HEK293 (cell line): ENCODE results near the gene ARHGAP32.

Experiments
- CTCF ChIA-PET: fragments of 350-600 bp; formaldehyde crosslinking; extraction: SDS; loops from one replicate; lab custom pipeline; 2021; ENCODE audit warnings: antibody characterized with exemption; lab: Yijun Ruan, JAX
- POLR2A ChIA-PET: fragments of 300-600 bp; formaldehyde crosslinking; extraction: SDS; loops from one replicate; lab custom pipeline; 2020; ENCODE audit warnings: antibody characterized with exemption, inconsistent platforms; lab: Yijun Ruan, JAX
- H3K27ac ChIP-seq: fragments of 200-500 bp; sonication (Bioruptor generic); 2 replicates; pipeline ENCODE4 v1.5.1; 2014; ENCODE audit warnings: low read depth, low read length, control low read depth, inconsistent platforms; ENCODE audit errors: extremely low read depth
- H3K36me3 ChIP-seq, 2 experiments: fragments of 200-500 bp in 1 of 2; sonication (Bioruptor generic) in 1 of 2; 1 replicate in 1 of 2; 2 replicates in 1 of 2; pipeline ENCODE4 v1.5.1; 2014 to 2017; ENCODE audit warnings: inconsistent platforms in 2 of 2, low read length in 2 of 2; ENCODE audit not compliant: control insufficient read depth in 2 of 2, insufficient read depth in 1 of 2
- H3K4me1 ChIP-seq: fragments of 200-500 bp; sonication (Bioruptor generic); 2 replicates; pipeline ENCODE4 v1.5.1; 2014; ENCODE audit warnings: mild to moderate bottlenecking, low read length, inconsistent platforms; ENCODE audit not compliant: control insufficient read depth, insufficient read depth
- H3K4me3 ChIP-seq: 2 replicates; pipeline ENCODE4 v1.5.1; 2011; ENCODE audit warnings: low read depth, mild to moderate bottlenecking, control low read depth, low read length, moderate library complexity
- H3K9me3 ChIP-seq: fragments of 200-500 bp; sonication (Bioruptor generic); 2 replicates; pipeline ENCODE4 v1.5.1; 2014; ENCODE audit warnings: low read depth, low read length, inconsistent platforms; ENCODE audit not compliant: control insufficient read depth, insufficient read depth
- PRDM4 ChIP-seq: fragments of 450-650 bp; formaldehyde crosslinking; IDR thresholded peaks from 2 replicates; pipeline ENCODE4 v1.5.1; 2017; ENCODE audit warnings: missing biosample characterization, missing genetic modification characterization
- YY1 ChIP-seq: fragments of 450-650 bp; formaldehyde crosslinking; IDR thresholded peaks from 2 replicates; pipeline ENCODE4 v1.5.1; 2018; ENCODE audit warnings: missing biosample characterization, missing genetic modification characterization
- ZNF114 ChIP-seq: fragments of 450-650 bp; formaldehyde crosslinking; IDR thresholded peaks from 2 replicates; pipeline ENCODE4 v1.5.0; 2017; ENCODE audit warnings: missing biosample characterization, missing genetic modification characterization
- ZNF155 ChIP-seq: fragments of 450-650 bp; formaldehyde crosslinking; IDR thresholded peaks from 2 replicates; pipeline ENCODE4 v1.5.1; 2016; ENCODE audit warnings: missing biosample characterization, missing genetic modification characterization
- ZNF174 ChIP-seq: fragments of 450-650 bp; formaldehyde crosslinking; IDR thresholded peaks from 2 replicates; pipeline ENCODE4 v1.5.0; 2017; ENCODE audit warnings: missing biosample characterization, mild to moderate bottlenecking, missing genetic modification characterization
- ZNF19 ChIP-seq: fragments of 450-650 bp; formaldehyde crosslinking; IDR thresholded peaks from 2 replicates; pipeline ENCODE4; 2016; ENCODE audit warnings: missing biosample characterization, missing genetic modification characterization, low read depth
- ZNF37A ChIP-seq: fragments of 450-650 bp; IDR thresholded peaks from 2 replicates; pipeline ENCODE4 v1.5.1; 2018; ENCODE audit warnings: missing biosample characterization, missing genetic modification characterization
- ZNF433 ChIP-seq: fragments of 450-650 bp; formaldehyde crosslinking; IDR thresholded peaks from 2 replicates; pipeline ENCODE4 v1.5.1; 2016; ENCODE audit warnings: missing biosample characterization, missing genetic modification characterization, low read depth
- ZNF488 ChIP-seq: fragments of 450-650 bp; formaldehyde crosslinking; IDR thresholded peaks from 2 replicates; pipeline ENCODE4 v1.5.1; 2016; ENCODE audit warnings: missing biosample characterization, missing genetic modification characterization
- ZNF530 ChIP-seq: fragments of 450-650 bp; formaldehyde crosslinking; IDR thresholded peaks from 2 replicates; pipeline ENCODE4 v1.5.1; 2016; ENCODE audit warnings: low read depth, missing biosample characterization, missing genetic modification characterization
- ZNF558 ChIP-seq: fragments of 450-650 bp; formaldehyde crosslinking; IDR thresholded peaks from 2 replicates; pipeline ENCODE4 v1.5.1; 2016; ENCODE audit warnings: missing biosample characterization, missing genetic modification characterization
- ZNF571 ChIP-seq: fragments of 450-650 bp; formaldehyde crosslinking; IDR thresholded peaks from 2 replicates; pipeline ENCODE4 v1.5.0; 2017; ENCODE audit warnings: missing biosample characterization, missing genetic modification characterization
- ZNF600 ChIP-seq: fragments of 450-650 bp; formaldehyde crosslinking; IDR thresholded peaks from 2 replicates; pipeline ENCODE4 v1.5.1; 2016; ENCODE audit warnings: missing biosample characterization, missing genetic modification characterization
- ZNF843 ChIP-seq: fragments of 450-650 bp; formaldehyde crosslinking; IDR thresholded peaks from 2 replicates; pipeline ENCODE4 v1.5.1; 2016; ENCODE audit warnings: missing biosample characterization, missing genetic modification characterization
- ZSCAN16 ChIP-seq: fragments of 450-650 bp; formaldehyde crosslinking; IDR thresholded peaks from 2 replicates; pipeline ENCODE4 v1.5.1; 2016; ENCODE audit warnings: missing biosample characterization, missing genetic modification characterization
- TF ChIP-seq, protein P1 (sequence below): fragments of 450-650 bp; formaldehyde crosslinking; IDR thresholded peaks from 2 replicates; pipeline ENCODE4 v1.5.1; 2016; ENCODE audit warnings: missing biosample characterization, missing genetic modification characterization
- TF ChIP-seq, protein P2 (sequence below): fragments of 450-650 bp; formaldehyde crosslinking; IDR thresholded peaks from 2 replicates; pipeline ENCODE4 v1.5.1; 2016; ENCODE audit warnings: missing biosample characterization, missing genetic modification characterization
- TF ChIP-seq, protein P3 (sequence below): fragments of 450-650 bp; formaldehyde crosslinking; IDR thresholded peaks from 2 replicates; pipeline ENCODE4 v1.5.1; 2016; ENCODE audit warnings: missing biosample characterization, missing genetic modification characterization
- TF ChIP-seq, protein P4 (sequence below): fragments of 450-650 bp; formaldehyde crosslinking; IDR thresholded peaks from 2 replicates; pipeline ENCODE4 v1.5.1; 2016; ENCODE audit warnings: missing biosample characterization, missing genetic modification characterization

ARHGAP32 gene

DNA sequence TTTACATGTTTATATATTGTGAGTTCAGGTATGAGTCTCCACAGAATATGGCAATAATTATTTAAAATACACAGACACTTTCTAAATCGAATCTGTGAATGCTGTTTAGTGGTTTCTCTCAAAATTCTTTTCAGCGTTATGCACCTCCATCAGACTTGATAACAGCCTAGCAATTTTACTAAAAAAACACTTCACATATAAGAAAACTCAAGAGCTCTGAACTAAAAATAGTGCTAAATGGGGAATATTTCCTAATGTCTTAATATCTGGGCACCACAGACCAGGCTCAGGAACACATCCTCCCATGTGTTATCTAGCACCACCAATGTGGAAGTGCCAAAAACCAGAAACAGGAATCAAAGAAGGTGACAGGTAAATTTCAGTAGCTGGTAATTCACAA is 47.9 kb downstream of the ARHGAP32 start:
- CTCF ChIA-PET, result interaction anchor here (0.7 kb wide), 1 partner anchor 170 kb away, joined by 3 read pairs; no protein-coding TSS in a partner anchor

More for the DNA sequence above, 47.9 kb downstream of the ARHGAP32 start:
- no peak overlapping the region for H3K4me3 ChIP-seq
- no peaks in the 10 kb centered on the region for H3K36me3 ChIP-seq
- no peak for TF ChIP-seq ZNF530 (tag by site-specific recombination)
- no peak for TF ChIP-seq ZNF488 (tag by site-specific recombination)
- TF ChIP-seq ZNF37A, result no peak
- TF ChIP-seq ZNF600 (tag by site-specific recombination), result no peak
- no peak for TF ChIP-seq PRDM4 (tag by site-specific recombination)
- TF ChIP-seq ZNF174, result no peak
- TF ChIP-seq, protein P1, sequence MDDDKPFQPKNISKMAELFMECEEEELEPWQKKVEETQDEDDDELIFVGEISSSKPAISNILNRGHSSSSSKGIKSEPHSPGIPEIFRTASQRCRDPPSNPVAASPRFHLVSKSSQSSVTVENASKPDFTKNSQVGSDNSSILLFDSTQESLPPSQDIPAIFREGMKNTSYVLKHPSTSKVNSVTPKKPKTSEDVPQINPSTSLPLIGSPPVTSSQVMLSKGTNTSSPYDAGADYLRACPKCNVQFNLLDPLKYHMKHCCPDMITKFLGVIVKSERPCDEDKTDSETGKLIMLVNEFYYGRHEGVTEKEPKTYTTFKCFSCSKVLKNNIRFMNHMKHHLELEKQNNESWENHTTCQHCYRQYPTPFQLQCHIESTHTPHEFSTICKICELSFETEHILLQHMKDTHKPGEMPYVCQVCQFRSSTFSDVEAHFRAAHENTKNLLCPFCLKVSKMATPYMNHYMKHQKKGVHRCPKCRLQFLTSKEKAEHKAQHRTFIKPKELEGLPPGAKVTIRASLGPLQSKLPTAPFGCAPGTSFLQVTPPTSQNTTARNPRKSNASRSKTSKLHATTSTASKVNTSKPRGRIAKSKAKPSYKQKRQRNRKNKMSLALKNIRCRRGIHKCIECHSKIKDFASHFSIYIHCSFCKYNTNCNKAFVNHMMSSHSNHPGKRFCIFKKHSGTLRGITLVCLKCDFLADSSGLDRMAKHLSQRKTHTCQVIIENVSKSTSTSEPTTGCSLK, result no peak
- no peak for TF ChIP-seq YY1 (tag by site-specific recombination)
- TF ChIP-seq ZNF19 (tag by site-specific recombination), result no peak
- no peak for TF ChIP-seq ZNF558 (tag by site-specific recombination)
- TF ChIP-seq, protein P2, sequence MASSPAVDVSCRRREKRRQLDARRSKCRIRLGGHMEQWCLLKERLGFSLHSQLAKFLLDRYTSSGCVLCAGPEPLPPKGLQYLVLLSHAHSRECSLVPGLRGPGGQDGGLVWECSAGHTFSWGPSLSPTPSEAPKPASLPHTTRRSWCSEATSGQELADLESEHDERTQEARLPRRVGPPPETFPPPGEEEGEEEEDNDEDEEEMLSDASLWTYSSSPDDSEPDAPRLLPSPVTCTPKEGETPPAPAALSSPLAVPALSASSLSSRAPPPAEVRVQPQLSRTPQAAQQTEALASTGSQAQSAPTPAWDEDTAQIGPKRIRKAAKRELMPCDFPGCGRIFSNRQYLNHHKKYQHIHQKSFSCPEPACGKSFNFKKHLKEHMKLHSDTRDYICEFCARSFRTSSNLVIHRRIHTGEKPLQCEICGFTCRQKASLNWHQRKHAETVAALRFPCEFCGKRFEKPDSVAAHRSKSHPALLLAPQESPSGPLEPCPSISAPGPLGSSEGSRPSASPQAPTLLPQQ (tag by site-specific recombination), result no peak
- no peak for TF ChIP-seq ZNF843 (tag by site-specific recombination)
- TF ChIP-seq ZNF571 (tag by site-specific recombination), result no peak
- TF ChIP-seq ZSCAN16 (tag by site-specific recombination), result no peak
- no peak for TF ChIP-seq ZNF433 (tag by site-specific recombination)
- TF ChIP-seq, protein P3, sequence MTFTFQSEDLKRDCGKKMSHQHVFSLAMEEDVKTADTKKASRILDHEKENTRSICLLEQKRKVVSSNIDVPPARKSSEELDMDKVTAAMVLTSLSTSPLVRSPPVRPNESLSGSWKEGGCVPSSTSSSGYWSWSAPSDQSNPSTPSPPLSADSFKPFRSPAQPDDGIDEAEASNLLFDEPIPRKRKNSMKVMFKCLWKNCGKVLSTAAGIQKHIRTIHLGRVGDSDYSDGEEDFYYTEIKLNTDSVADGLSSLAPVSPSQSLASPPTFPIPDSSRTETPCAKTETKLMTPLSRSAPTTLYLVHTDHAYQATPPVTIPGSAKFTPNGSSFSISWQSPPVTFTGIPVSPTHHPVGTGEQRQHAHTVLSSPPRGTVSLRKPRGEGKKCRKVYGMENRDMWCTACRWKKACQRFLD (tag by site-specific recombination), result no peak
- TF ChIP-seq ZNF114 (tag by site-specific recombination), result no peak
- no peak for TF ChIP-seq ZNF155 (tag by site-specific recombination)
- TF ChIP-seq, protein P4, sequence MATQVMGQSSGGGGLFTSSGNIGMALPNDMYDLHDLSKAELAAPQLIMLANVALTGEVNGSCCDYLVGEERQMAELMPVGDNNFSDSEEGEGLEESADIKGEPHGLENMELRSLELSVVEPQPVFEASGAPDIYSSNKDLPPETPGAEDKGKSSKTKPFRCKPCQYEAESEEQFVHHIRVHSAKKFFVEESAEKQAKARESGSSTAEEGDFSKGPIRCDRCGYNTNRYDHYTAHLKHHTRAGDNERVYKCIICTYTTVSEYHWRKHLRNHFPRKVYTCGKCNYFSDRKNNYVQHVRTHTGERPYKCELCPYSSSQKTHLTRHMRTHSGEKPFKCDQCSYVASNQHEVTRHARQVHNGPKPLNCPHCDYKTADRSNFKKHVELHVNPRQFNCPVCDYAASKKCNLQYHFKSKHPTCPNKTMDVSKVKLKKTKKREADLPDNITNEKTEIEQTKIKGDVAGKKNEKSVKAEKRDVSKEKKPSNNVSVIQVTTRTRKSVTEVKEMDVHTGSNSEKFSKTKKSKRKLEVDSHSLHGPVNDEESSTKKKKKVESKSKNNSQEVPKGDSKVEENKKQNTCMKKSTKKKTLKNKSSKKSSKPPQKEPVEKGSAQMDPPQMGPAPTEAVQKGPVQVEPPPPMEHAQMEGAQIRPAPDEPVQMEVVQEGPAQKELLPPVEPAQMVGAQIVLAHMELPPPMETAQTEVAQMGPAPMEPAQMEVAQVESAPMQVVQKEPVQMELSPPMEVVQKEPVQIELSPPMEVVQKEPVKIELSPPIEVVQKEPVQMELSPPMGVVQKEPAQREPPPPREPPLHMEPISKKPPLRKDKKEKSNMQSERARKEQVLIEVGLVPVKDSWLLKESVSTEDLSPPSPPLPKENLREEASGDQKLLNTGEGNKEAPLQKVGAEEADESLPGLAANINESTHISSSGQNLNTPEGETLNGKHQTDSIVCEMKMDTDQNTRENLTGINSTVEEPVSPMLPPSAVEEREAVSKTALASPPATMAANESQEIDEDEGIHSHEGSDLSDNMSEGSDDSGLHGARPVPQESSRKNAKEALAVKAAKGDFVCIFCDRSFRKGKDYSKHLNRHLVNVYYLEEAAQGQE, result no peak
- H3K9me3 ChIP-seq, result no peaks in the 10 kb centered on the region
- POLR2A ChIA-PET, result no interaction called here
- no peak overlapping the region for H3K27ac ChIP-seq
- 0 out of 2 replicates have a peak, but pooled peaks cover 2% of the 10 kb centered on the region for H3K4me1 ChIP-seq
